ENCODE data around the gene OR2D3. TPM values are rescaled to one million over a fixed set of nuclear protein-coding genes. Genes with fewer than 3 reads are reported as not detected.

The OR2D3 gene
- polyA plus RNA-seq, 1 of the 3 experiments (the other 2 are of a cell fraction) = not detected

- no peaks in the 10 kb centered on the region for H3K9me2 ChIP-seq
- ChIA-PET CTCF (no interaction called here), POLR2A (no interaction called here)
- no peak overlapping the region for H3K9ac ChIP-seq
- no peak overlapping the region for H3K4me2 ChIP-seq
- no peaks in the 10 kb centered on the region for H3K9me3 ChIP-seq
- TF ChIP-seq TAF1 (IDR thresholded peaks at IDR 0.05; ENCODE audit: borderline replicate concordance, low read depth, low read length) (no peak), RAD21 (IDR thresholded peaks at IDR 0.05; ENCODE audit: low read length) (no peak), SIN3A (IDR thresholded peaks at IDR 0.05; ENCODE audit: borderline replicate concordance, low read depth, low read length) (no peak), ZBTB33 (IDR thresholded peaks at IDR 0.05; ENCODE audit: borderline replicate concordance, low read depth) (no peak), PBX3 (IDR thresholded peaks at IDR 0.05) (no peak), RCOR1 (IDR thresholded peaks at IDR 0.05; ENCODE audit: low read length) (no peak), SMC3 (IDR thresholded peaks at IDR 0.05; ENCODE audit: low read depth, low read length) (no peak), EZH2phosphoT487 (IDR thresholded peaks at IDR 0.05; ENCODE audit: borderline replicate concordance, low read depth) (no peak), POLR2AphosphoS5 (IDR thresholded peaks at IDR 0.05; ENCODE audit: low read depth, low read length) (no peak), IRF3 (IDR thresholded peaks at IDR 0.05; ENCODE audit: low read depth, low read length) (no peak), CHD2 (IDR thresholded peaks at IDR 0.05; ENCODE audit: low read length, partially characterized antibody) (no peak), RFX5 (IDR thresholded peaks at IDR 0.05; ENCODE audit: low read length) (no peak), YY1 (IDR thresholded peaks at IDR 0.05; ENCODE audit: low read depth) (no peak), CTCF (IDR thresholded peaks at IDR 0.05) (no peak), MEF2A (IDR thresholded peaks at IDR 0.05; ENCODE audit: borderline replicate concordance, low read depth) (no peak), TCF12 (IDR thresholded peaks at IDR 0.05) (no peak), GABPA (IDR thresholded peaks at IDR 0.05; ENCODE audit: low read depth) (no peak)
- no peaks in the 10 kb centered on the region for H4K20me1 ChIP-seq (ENCODE audit: insufficient read depth)
- H2AFZ ChIP-seq (ENCODE audit: low read depth) = no peak overlapping the region
- H3K4me1 ChIP-seq (ENCODE audit: control insufficient read depth in 1 of 2, insufficient read depth in 2 of 2, low read depth in 1 of 2, low read length in 1 of 2) = no peaks in the 10 kb centered on the region
- DNase-seq = no peak
- H3K36me3 ChIP-seq (replicated peaks in 1 of 2; ENCODE audit: control insufficient read depth in 1 of 2, insufficient read depth in 2 of 2, low read length in 1 of 2) = no peaks in the 10 kb centered on the region
- no peaks in the 10 kb centered on the region for H3K27me3 ChIP-seq (ENCODE audit: insufficient read depth)
- no peaks in the 10 kb centered on the region for H3K79me2 ChIP-seq (ENCODE audit: insufficient read depth)
- H3F3A ChIP-seq (replicated peaks; ENCODE audit: insufficient read depth) = no peaks in the 10 kb centered on the region
- 15% methylated on average over 4 of the region's 4 CpGs for WGBS (ENCODE audit: low lambda C conversion rate)
- no peak overlapping the region for H3K4me3 ChIP-seq (ENCODE audit: low read depth in 2 of 2, low read length in 1 of 2)
- no peak overlapping the region for H3K27ac ChIP-seq (ENCODE audit: low read depth in 2 of 2, low read length in 1 of 2)
These were observed 32.0 kb upstream of the OR2D3 start for GRCh38 chr11:6888830-6889229.
